RWPE2 (cell line): ENCODE data around the gene CLDN4.

Experiments
- ATAC-seq: fragments of 200-7000 bp; cut with Tn5 transposase; 3 replicates; pipeline ENCODE4 v1.9.1; 2021; ENCODE audit warnings: low read depth
- DNase-seq: peaks from one replicate; pipeline ENCODE4 v3.0.0-alpha.2; 2020; ENCODE audit warnings: low spot score
- H3K27ac ChIP-seq: fragments of 450-650 bp; 2 replicates; pipeline ENCODE4 v1.5.1; 2017; ENCODE audit warnings: mild to moderate bottlenecking; ENCODE audit not compliant: poor library complexity, severe bottlenecking
- H3K27me3 ChIP-seq: fragments of 250-450 bp; sonication (Bioruptor Pico); 2 replicates; pipeline ENCODE4 v1.5.1; 2021; ENCODE audit warnings: mild to moderate bottlenecking, moderate library complexity; ENCODE audit not compliant: insufficient read depth, poor library complexity, severe bottlenecking
- H3K36me3 ChIP-seq: fragments of 250-450 bp; sonication (Bioruptor Pico); 2 replicates; pipeline ENCODE4 v1.5.1; 2020; ENCODE audit warnings: low read depth, mild to moderate bottlenecking, moderate library complexity
- H3K4me1 ChIP-seq: fragments of 250-450 bp; sonication (Bioruptor Pico); 2 replicates; pipeline ENCODE4 v1.5.1; 2021; ENCODE audit warnings: mild to moderate bottlenecking, moderate library complexity; ENCODE audit not compliant: insufficient read depth, poor library complexity, severe bottlenecking
- H3K4me3 ChIP-seq: fragments of 250-450 bp; sonication (Bioruptor Pico); 2 replicates; pipeline ENCODE4 v1.5.1; 2021; ENCODE audit warnings: mild to moderate bottlenecking, moderate library complexity; ENCODE audit not compliant: severe bottlenecking
- H3K9me3 ChIP-seq: fragments of 250-450 bp; sonication (Bioruptor Pico); 2 replicates; pipeline ENCODE4 v1.5.1; 2021; ENCODE audit warnings: mild to moderate bottlenecking, moderate library complexity; ENCODE audit not compliant: severe bottlenecking
- CTCF ChIP-seq: fragments of 450-650 bp; IDR thresholded peaks from one replicate; pipeline ENCODE4 v1.5.1; 2017; ENCODE audit warnings: mild to moderate bottlenecking, moderate library complexity; ENCODE audit not compliant: poor library complexity, severe bottlenecking

CLDN4 gene

GRCh38 chr7:73881352-73882046 is 50.7 kb downstream of the CLDN4 start:
- Histone ChIP-seq H3K36me3 (no peaks in the 10 kb centered on the region), H3K4me3 (no peak overlapping the region), H3K9me3 (no peaks in the 10 kb centered on the region), H3K4me1 (no peaks in the 10 kb centered on the region), H3K27ac (no peak overlapping the region), H3K27me3 (no peaks in the 10 kb centered on the region)
- no peak for ATAC-seq
- no peak for DNase-seq
- TF ChIP-seq CTCF, result no peak

GRCh38 chr7:73882047-73882402 is 51.2 kb downstream of the CLDN4 start:
- ATAC-seq (no peak), DNase-seq (no peak)
- Histone ChIP-seq H3K27me3 (no peaks in the 10 kb centered on the region), H3K4me3 (no peak overlapping the region), H3K4me1 (no peaks in the 10 kb centered on the region), H3K9me3 (no peaks in the 10 kb centered on the region), H3K27ac (no peak overlapping the region), H3K36me3 (no peaks in the 10 kb centered on the region)
- TF ChIP-seq CTCF, result no peak
